GM18511 (cell line): ENCODE results near the gene TTC7B.

Source experiments
- ATAC-seq: cut with Tn5 transposase; IDR thresholded peaks from one replicate; pipeline ENCODE4 v1.9.1; 2021; ENCODE audit warnings: mild to moderate bottlenecking, moderate library complexity; ENCODE audit not compliant: unreplicated experiment

Gene TTC7B

DNA sequence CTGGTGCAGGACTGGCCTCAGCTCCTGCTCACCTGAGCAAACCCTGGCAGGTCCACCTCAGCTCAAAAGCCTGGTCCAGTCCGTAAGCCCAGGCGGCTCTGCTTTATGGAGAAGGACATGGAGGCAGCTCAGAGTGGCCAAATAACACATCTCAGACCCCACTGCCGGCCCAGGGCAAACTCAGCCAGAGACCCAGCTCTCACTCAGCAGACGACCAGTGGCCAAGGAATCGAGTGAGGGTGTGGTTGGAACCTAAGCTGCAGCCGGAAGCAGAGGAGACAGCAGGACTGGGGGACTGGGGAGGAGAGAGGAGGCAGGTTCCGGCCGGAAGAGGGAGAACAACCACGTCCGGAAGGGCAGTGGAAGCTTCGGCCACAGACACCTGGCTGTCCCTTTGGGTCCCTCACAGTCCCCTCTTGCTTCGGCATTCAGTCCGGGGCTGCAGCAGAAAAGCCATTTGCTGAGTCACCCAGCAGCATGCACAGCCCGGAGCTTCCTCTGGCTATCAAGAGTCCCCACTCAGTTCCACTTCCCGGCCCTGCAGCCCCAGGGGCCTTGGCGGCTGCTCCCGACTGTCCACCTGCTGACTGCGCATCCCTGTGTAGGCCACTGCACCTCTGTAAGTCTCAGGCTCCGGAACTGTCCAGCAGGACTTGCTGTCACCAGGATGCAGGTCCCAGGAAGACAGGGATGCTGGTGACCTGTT, 315.4 kb downstream of the TTC7B start:
- no peak for ATAC-seq

DNA sequence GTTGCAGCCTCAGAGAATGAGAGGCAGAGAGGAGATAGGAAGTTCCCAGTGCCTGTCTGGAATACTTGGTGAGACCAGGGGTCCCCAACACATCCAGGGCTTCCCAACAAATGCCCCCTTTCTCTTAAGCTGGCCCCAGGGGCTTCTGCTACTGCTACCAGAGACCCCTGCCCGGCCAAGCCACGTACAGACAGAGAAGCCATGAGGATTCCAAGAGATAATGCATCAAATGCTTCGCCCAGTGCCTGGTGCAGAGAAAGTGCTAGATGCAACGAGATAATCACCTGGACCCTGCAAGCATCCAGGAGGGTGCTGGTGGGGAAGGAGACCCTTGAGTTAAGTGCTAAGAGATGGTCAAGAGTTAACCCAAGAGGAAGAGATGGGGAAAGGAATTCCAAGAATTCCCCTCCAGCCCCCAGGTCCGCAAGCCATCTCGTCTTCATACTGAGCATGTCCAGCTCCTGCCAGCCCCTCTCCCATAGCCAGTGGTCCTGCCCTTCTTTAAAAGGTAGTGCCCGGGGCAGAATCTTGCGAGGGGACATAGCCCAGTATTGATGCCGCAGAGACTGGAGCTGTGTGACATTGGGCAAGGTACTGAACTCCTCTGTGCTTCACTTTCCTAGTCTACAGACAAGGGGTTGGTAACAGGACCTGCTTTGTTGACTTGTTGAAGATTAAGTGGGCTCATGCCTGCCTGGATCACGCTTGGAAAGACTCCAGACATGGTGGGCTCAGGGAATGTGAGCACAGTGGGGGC, 316.1 kb downstream of the TTC7B start:
- ATAC-seq: no peak

DNA sequence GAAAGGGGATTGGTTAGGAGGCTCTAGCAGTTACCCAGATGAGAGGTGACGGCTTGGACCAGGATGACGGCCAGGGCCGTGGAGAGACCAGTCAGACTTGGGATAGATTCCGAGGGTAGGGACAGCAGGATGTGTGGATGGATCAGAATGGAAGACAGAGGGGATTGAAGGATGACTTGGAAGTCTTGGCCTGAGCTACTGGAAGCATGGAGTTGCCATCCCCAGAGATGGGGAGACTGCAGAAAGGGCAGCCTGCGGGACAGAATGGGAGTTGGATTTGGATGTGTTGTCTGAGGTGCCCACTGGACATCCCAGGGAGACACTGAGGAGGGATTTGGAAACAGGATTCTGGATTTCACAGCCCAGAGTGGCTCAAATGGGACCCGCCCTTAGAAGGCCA, 317.1 kb downstream of the TTC7B start:
- no peak for ATAC-seq

DNA sequence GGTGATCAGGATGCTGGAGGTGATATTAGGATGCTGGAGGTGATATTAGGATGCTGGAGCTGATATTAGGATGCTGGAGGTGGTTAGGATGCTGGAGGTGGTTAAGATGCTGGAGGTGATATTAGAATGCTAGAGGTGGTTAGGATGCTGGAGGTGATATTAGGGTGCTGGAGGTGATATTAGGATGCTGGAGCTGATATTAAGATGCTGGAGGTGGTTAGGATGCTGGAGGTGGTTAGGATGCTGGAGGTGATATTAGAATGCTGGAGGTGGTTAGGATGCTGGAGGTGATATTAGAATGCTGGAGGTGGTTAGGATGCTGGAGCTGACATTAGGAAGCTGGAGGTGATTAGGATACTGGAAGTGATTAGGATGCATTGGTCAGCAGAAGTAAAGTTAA, 318.0 kb downstream of the TTC7B start:
- ATAC-seq: no peak

DNA sequence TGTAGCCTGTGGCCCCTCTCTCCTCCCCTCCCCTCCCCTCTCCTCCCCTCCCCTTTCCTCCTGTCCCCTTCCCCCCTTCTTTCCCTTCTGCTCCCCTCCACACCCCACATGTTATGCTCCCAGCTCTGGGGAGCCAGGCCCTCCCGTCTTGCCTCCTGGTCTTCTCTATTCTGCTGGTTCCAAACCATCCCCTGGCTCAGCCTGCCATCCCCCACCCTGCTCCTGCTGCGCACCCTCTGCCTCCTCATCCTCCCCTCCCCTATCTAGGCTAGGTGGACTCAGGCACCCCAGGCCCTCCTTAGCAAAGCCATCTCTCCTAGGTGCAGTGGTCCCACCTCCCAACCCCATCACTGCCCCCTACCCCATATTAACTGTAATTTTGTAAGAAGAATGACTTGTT, 319.9 kb downstream of the TTC7B start:
- ATAC-seq: no peak

DNA sequence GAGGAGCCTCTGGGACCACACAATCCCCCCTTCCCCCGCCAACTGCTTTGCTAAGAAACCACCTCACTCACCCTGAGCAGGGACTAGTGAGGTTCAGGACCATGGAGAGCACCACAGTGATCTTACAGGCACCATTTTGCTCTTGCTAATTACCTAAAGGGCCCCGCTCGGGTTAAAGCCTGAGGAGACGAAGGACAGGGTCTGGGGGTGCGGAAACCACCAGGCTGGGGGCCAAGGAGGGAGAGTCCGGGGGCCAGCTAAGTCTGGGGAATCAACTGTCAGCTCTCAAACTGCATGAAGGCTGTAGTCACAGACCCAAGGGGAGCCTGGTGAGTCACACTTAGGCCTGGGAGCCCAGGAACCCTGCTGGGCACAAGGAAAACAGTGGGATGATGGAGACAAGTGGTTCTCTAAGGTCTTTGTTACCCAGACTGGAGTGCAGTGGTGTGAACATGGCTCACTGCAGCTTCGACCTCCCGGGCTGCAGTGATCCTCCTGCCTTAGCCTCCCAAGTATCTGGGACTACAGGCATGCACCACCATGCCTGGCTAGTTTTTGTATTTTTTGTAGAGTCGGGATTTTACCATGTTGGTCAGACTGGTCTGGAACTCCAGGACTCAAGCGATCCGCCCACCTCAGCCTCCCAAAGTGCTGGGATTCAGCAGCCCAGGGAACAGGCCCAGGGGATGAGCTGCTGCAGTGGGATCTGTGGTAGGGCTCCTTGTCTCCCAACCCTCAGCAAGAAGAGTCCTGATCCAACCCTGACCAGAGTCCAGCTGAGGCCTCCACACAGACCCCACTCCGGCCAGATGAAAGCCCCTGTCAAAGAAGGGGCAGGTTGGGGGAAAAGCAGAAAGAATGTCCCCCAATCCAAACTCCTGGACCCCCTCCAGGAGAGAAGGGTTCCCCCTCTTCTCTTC, 320.6 kb downstream of the TTC7B start:
- no peak for ATAC-seq

DNA sequence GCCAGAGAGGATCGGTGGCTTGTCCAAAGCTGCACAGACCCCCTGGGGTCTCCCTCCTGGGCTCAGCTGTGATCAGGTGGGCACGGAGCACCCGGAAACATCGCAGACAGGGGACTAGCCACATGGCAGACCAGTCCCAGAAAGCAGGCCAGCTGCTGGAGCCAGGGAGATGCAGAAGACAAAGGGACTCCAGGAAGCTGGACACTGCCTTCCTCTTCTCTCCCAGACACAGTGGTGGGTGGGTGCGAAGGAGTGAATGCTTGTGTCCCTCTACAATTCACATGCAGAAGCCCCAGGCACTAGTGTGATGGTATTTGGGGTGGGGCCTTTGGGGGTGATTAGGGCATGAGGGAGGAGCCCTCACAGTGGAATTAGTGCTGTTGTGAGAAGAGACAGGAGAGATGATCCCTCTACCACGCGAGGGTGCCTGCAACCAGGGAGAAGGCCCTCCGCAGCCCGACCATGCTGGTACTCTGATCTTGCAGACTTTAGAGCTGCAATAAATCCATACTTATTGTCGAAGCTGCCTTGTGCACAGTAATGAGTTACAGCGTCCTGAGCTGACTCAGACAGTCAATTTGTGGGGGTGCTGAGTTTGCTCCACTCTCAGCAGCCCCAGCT, 324.2 kb downstream of the TTC7B start:
- no peak for ATAC-seq

DNA sequence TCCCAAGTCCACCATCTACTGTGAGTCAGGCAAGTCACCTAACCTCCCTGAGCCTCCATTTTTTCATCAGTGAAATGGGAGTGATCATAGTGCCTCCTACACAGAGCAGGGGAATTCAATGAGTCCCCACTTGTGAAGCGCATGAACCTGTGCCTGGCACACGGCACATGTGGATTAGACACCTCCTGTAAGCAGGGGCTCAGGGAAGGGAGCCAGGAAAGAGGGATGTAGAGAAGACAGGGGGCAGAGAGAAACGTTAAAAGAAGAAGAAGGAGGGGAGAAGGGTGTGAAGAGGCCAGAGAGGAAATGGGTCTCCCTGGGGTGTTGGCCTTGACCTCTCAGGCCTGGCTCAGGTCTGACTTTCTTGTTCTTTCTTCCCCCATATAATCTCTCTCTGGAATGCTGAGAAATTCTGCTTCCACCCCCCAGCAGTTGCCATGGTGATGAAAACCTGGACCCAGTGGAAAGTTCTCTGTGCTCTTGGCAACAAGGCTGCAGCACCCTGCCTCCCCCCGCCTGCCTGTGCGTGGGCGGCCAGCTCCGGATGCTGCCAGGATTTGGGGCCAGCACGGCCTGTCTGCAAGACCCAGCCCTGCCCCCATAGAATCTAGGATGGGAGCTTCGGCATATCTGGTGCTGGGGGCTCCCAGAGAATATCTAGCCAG, 324.9 kb downstream of the TTC7B start:
- ATAC-seq: no peak

DNA sequence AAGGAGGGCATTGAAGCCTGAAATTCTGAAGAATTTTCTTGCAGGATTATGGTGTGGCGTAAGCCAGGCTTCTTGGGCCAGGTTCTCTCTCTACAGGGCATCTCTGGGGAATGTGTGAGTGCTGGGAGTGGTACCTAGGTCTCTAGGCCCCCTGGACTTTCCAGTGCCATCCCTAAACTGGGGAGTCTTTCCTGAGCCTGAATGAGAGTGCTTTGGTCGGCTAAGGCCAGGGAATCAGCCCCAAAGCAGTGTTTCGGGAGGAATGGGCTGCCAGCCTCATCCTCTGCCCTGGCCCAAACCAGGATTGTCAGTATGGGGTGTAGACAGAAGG, 325.5 kb downstream of the TTC7B start:
- no peak for ATAC-seq

DNA sequence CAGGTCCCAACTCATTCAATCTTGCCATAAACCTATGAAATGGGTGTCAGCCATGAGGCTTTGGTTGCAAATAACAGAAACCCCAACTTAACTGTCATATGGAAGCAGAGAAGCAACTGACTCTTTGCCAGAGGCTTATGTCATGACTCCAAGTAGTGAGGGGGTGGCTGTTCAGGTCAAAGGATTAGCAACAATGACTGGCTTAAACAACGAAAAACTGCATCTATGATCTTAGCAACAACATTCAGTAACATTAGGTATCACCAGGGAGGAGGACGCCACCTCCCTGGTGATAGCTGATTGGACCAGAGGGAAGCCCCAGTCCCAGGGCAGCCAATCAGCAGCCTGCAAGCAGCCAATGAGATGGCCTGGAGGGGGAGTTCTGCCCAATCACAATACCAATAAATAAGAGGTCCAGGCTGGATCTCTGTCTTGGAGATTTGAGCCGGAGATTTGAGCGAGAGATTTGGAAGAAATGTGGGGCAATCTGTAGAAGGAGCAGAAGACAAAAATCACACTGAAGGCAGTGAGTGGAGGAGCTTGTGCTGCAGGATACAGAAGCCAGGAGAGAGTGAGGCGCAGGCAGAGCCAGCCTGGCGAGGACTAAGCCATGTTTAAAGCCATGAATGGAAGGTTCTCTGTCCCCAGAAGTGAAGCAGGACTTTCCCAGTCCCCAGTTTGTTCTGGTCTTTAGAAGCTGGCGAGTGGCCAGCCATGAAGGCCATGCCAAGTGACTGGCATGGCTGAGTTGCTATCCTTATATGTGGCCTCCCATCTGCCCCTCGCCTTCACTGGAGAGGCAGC, 326.1 kb downstream of the TTC7B start:
- ATAC-seq: no peak

DNA sequence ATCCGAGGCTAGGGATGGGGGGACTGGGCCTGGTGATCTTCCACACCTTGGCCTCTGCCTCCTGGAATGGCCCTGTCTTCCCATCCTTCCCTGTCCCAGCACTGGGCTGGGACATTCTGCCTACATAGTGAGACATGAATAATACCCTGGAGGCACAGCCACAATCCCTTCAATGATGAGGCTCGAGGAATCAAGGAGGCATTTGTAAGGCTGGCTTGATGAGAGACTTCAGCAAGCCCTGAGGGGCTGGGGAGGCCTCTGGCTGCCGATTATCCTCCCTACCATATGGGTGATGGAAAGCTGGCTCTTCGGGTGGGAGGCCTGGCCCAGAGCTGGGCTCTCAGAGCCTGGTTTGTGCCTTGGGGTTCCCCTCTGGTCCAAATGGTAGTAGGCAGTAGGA, 326.9 kb downstream of the TTC7B start:
- no peak for ATAC-seq

DNA sequence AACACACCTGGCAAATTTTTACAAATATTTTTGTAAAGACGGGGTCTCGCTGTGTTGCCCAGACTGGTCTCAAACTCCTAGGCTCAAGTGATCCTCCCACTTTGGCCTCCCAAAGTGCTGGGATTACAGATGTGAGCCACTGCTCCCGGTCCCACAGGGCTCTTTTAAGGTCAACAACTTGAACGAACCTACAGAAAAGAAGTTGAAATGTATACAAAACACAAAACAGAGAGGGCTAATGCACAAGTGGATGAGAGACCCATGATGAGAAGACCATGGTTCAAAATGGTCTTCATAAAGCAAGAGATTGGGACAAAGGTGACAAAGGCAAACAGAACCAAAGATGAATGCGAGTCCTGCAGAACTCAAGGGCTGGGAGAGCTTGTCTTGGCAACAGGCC, 328.0 kb downstream of the TTC7B start:
- no peak for ATAC-seq

DNA sequence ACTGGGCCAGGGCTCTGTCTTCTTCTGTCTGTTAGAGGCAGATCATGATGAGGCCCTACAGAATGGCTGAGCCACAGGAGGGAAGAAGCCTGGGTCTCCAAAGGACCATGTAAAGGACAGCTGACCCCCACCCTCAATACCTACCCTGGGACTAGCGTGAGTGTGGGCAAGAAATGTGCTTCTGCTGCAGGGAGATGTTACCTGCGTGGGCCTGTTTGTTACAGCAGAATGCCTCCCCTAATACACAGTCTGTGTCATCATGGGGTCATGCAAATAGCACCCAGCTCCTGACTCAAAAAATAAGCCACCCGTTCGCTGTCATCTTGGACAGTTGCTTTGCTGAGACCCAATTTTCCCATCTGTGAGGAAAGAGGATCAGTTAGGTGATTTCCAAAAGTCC, 328.8 kb downstream of the TTC7B start:
- no peak for ATAC-seq

DNA sequence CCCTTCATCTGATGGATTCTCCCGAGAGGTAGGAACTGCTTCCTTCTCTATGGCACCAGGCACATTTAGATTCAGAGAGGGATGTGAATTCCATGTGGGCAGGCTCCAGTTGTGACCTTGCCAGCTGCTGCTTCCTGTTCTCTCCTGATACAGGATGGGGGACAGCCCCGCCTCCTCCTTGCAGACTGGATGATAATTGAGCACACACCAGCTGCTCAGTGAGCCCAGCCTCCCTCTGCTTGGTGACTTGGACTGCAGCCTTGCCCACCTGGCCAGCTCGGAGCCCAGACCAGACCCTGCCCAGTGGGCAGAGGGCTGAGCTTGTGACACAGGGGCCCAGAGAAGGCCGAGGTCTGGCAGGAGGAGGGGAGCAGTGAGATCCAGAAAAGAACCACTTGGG, 329.2 kb downstream of the TTC7B start:
- no peak for ATAC-seq

DNA sequence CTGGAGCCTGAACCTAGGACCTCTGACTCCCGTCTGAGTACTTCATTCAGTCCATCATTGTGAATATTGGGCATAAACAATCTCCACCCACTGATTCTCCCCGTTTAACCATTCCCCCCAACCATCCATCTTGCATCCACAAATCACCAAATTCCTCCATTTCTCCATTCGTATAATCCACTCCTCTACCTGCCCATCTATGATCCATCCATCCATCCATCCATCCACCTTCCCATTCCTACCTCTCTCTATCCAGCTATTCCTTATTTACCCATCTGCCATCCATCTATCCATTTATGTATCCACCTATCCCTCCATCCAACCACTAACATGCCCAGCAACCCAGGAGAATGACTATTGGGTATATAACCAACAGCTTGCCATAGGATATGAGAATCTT, 331.9 kb downstream of the TTC7B start:
- no peak for ATAC-seq

DNA sequence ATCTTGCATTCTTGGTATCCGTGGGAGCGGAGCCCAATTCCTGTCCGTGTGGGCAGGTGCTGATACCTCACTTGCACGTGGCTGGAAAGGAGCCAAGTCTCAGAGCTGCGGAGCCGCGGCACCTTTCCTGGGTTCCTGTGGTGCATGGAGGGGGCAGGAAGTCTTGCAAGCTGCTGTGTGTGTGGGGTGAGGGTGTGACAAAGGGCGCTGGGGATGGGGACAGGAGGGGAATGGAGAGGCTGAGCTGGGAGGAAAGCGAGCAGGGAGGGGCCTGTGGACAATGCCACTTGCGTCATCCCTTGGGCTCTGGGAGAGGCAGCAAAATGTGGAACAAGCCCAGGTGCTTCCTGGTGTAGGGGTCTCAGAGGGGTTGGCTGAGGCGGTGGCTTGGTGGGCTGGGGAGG, 332.7 kb downstream of the TTC7B start:
- ATAC-seq: no peak

DNA sequence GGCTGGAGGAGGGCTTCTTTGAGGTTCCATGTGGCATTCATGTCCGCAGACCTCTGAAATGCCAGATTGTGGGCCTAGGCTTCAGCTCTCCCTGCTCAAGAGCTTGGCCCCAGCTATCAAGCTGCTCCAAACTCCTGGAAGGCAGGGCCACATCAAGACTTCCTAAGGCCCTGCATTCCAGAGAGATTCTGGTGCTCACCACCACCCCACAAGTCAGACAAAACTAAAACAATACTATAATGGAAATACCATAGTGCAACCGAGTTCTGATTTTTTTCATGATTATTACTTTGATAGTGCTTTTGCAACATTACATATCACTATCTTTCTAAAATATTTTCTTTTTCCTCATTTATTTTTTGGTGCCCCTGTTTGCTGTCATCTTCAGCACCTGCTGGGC, 333.1 kb downstream of the TTC7B start:
- ATAC-seq: no peak

DNA sequence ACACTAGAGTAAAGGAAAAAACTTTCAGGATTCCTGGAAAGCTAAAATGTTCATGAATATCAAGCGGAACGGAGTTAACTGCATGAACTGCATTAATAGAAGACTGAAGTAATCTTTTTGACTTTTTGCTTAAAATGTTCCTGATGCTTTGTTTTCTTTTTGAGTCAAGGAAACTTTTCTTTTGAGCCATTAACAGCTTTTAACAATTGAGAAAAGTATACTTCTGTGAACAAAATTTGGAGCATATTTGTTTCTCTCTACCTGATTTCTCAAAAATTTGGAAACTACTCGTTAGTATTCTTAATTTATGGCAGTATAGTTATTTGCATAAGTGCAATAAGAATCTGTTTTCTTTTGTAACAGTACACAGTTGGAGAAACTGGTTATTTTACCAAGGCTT, 340.9 kb downstream of the TTC7B start:
- ATAC-seq: no peak
